A549 treated with CORT108297 at 1 μM for 4 hours (cell line): ENCODE results near the gene DNPEP. TPM values are rescaled to one million over a fixed set of nuclear protein-coding genes. Genes with fewer than 3 reads are reported as not detected.

Experiments used
- total RNA-seq: library from RNA; stranded (reverse); fragments of 200-300 nt; extraction: Qiagen RNA extraction; gene quantifications from 5 replicates; pipeline ENCODE4 v1.2.3, GENCODE V29; 2022

DNPEP gene
- 47.8 to 67.2 TPM (median 61.9 TPM) in 5 replicates for total RNA-seq

DNA sequence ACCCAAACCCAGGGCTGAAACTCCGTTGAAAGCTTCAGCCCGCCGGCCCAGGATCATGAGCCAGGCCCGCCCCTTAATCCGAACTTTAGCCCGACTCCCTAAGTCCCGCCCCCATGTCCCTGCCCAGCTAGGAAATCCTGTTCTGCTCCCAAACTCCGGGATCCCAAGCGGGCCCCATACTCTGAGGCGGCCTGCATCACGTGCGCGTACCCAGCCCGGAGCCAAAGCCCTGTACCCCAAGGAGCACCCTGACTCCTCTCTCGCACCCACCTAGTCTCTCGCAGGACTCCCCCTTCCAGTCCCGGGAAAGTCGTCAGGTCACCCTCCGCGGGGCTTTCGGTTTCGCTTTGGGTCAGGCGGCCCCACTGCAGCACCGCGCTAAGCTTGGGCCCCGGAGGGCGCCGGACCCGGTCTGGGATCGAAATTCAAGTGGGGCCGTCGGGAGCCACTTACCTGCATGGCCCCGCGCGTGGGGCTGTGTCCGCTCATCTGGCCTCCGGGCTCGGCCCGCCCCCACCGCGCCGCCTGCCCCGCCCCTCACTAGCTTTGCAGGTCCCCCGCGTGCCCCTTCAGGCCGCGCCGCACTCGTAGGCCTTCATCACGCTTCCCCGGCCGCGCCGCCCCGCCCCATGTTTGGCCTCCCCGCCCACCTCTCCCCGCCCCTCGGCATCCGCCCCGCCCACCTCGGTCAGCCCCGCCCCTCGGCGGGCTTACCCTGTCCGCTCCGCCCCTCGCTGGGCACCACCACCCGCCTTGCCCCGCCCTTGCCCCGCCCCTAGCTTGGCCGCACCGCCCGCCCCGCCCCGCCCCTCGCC, at the start of gene DNPEP:
Gene DNPEP, minus strand, starts transcription at position 607 of the 815 bp plus-strand sequence. Its CDS starts 118 bp downstream, at position 489.

DNA sequence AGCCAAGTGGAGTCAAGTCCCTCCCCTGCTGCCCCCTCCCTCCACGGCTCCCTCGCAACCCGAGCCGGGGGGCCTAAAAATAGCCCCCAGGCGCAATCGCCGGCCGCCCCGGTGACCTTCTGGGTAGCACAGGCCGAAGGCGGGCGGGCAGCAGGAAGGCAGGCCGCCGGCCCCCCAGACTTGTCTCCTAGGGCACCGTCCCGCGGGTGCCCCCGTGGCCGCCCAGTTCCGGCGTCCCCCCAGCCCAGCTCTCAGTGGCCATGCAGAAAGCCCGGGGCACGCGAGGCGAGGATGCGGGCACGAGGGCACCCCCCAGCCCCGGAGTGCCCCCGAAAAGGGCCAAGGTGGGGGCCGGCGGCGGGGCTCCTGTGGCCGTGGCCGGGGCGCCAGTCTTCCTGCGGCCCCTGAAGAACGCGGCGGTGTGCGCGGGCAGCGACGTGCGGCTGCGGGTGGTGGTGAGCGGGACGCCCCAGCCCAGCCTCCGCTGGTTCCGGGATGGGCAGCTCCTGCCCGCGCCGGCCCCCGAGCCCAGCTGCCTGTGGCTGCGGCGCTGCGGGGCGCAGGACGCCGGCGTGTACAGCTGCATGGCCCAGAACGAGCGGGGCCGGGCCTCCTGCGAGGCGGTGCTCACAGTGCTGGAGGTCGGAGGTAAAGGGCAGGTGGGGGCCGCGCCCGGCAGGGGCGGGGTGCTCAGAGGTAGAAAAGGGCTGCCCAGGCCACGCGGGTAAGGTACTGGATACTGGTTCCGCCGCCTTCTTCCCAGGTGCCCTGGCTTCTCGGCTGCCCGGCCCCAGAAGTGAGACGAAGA, 47.2 kb upstream of the DNPEP start, which contains the start of gene SPEG:
Gene SPEG, plus strand, starts transcription at position 126 of the 808 bp plus-strand sequence. Its CDS starts 135 bp downstream, at position 261.

DNA sequence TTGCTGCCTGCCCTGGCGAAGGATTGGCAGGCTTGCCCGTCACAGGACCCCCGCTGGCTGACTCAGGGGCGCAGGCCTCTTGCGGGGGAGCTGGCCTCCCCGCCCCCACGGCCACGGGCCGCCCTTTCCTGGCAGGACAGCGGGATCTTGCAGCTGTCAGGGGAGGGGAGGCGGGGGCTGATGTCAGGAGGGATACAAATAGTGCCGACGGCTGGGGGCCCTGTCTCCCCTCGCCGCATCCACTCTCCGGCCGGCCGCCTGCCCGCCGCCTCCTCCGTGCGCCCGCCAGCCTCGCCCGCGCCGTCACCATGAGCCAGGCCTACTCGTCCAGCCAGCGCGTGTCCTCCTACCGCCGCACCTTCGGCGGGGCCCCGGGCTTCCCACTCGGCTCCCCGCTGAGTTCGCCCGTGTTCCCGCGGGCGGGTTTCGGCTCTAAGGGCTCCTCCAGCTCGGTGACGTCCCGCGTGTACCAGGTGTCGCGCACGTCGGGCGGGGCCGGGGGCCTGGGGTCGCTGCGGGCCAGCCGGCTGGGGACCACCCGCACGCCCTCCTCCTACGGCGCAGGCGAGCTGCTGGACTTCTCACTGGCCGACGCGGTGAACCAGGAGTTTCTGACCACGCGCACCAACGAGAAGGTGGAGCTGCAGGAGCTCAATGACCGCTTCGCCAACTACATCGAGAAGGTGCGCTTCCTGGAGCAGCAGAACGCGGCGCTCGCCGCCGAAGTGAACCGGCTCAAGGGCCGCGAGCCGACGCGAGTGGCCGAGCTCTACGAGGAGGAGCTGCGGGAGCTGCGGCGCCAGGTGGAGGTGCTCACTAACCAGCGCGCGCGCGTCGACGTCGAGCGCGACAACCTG, 30.7 kb upstream of the DNPEP start, which contains the start of gene DES:
Gene DES, plus strand, starts transcription at position 223 of the 857 bp plus-strand sequence. Its CDS starts 86 bp downstream, at position 309.

DNA sequence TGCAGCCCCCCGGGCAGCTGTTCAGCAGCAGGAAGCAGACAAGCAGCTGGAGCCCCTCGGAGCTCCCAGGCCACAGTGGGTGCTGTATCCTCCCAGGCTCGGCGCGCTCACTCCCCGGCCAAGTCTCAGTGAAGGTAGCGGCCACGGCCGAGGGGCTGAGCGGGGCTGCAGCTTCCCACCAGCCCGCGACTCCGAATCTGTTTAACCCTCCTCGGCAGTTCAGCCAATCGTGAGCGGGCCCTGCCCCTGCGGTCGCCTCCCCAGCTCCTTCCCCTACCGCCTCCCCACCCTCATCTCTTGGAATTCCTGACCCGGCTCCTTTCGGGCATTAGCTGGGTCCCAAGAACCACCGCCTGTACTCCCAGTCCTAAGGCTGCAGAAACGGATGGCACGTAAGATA, 55.2 kb downstream of the DNPEP start, which contains the start of gene RESP18:
Gene RESP18, minus strand, starts transcription at position 203 of the 400 bp plus-strand sequence.

Other genes starting within 250 kb of the DNPEP start
- 13.7 to 15.4 TPM (median 14.9 TPM) in 5 replicates for gene NHEJ1, start 227.1 kb downstream of the DNPEP start, total RNA-seq
- gene SLC23A3, start 217.9 kb downstream of the DNPEP start, total RNA-seq = 0.47 to 1.0 TPM (median 0.72 TPM) in 5 replicates
- gene CNPPD1, start 211.0 kb downstream of the DNPEP start, total RNA-seq = 40.2 to 52.2 TPM (median 49.6 TPM) in 5 replicates
- gene RETREG2, start 209.6 kb downstream of the DNPEP start, total RNA-seq = 63.1 to 89.7 TPM (median 87.7 TPM) in 5 replicates
- 16.4 to 23.8 TPM (median 22.1 TPM) in 5 replicates for gene ZFAND2B, start 181.1 kb downstream of the DNPEP start, total RNA-seq
- 23.5 to 36.0 TPM (median 33.7 TPM) in 5 replicates for gene ABCB6, start 169.0 kb downstream of the DNPEP start, total RNA-seq
- gene ATG9A, start 158.3 kb downstream of the DNPEP start, total RNA-seq = 44.9 to 51.0 TPM (median 49.9 TPM) in 5 replicates
- 14.4 to 23.5 TPM (median 20.3 TPM) in 5 replicates for gene ANKZF1, start 158.1 kb downstream of the DNPEP start, total RNA-seq
- 5.1 to 7.2 TPM (median 7.0 TPM) in 5 replicates for gene GLB1L, start 142.5 kb downstream of the DNPEP start, total RNA-seq
- 28.6 to 30.9 TPM (median 30.0 TPM) in 5 replicates for gene STK16, start 142.4 kb downstream of the DNPEP start, total RNA-seq
- gene TUBA4B, start 134.7 kb downstream of the DNPEP start, total RNA-seq = 0.30 to 0.56 TPM (median 0.37 TPM) in 5 replicates
- gene TUBA4A, start 134.0 kb downstream of the DNPEP start, total RNA-seq = 338 to 483 TPM (median 379 TPM) in 5 replicates
- gene DNAJB2, start 108.5 kb downstream of the DNPEP start, total RNA-seq = 37.4 to 57.4 TPM (median 53.6 TPM) in 5 replicates
- gene PTPRN, start 78.5 kb downstream of the DNPEP start, total RNA-seq = 1.1 to 1.9 TPM (median 1.6 TPM) in 5 replicates
- not detected in 5 replicates for gene RESP18, start 55.2 kb downstream of the DNPEP start, total RNA-seq
- 0.05 to 0.20 TPM (median 0.08 TPM) in 4 of 5 replicates, not detected in the other for gene DES, start 30.5 kb upstream of the DNPEP start, total RNA-seq
- gene SPEG, start 46.9 kb upstream of the DNPEP start, total RNA-seq = 4.3 to 9.5 TPM (median 7.0 TPM) in 5 replicates
- gene GMPPA, start 111.0 kb upstream of the DNPEP start, total RNA-seq = 36.1 to 39.1 TPM (median 38.2 TPM) in 5 replicates
- gene ASIC4, start 126.6 kb upstream of the DNPEP start, total RNA-seq = 0.05 to 0.07 TPM (median 0.06 TPM) in 4 of 5 replicates, not detected in the other
- 18.1 to 35.4 TPM (median 31.9 TPM) in 5 replicates for gene CHPF, start 155.9 kb upstream of the DNPEP start, total RNA-seq
- gene TMEM198, start 156.1 kb upstream of the DNPEP start, total RNA-seq = 0.45 to 1.4 TPM (median 1.1 TPM) in 5 replicates
- gene OBSL1, start 183.6 kb upstream of the DNPEP start, total RNA-seq = 20.1 to 26.9 TPM (median 22.8 TPM) in 5 replicates
- 0.35 to 0.73 TPM (median 0.48 TPM) in 5 replicates for gene INHA, start 184.4 kb upstream of the DNPEP start, total RNA-seq
- gene STK11IP, start 209.9 kb upstream of the DNPEP start, total RNA-seq = 14.7 to 20.5 TPM (median 19.9 TPM) in 5 replicates
- gene SLC4A3, start 239.7 kb upstream of the DNPEP start, total RNA-seq = 2.5 to 4.1 TPM (median 3.1 TPM) in 5 replicates